GM04503 (cell line): ENCODE measurements around the gene DIPK1A.
"Not testable (repeated sequence)": the region's sequence is repeated elsewhere in the genome, so short reads cannot be mapped to it uniquely, and the experiment has no call there.

ENCODE experiments used
- DNase-seq: peaks from one replicate; pipeline ENCODE4 v3.0.0-alpha.2; 2012; ENCODE audit warnings: low read depth

The DIPK1A gene

DNA sequence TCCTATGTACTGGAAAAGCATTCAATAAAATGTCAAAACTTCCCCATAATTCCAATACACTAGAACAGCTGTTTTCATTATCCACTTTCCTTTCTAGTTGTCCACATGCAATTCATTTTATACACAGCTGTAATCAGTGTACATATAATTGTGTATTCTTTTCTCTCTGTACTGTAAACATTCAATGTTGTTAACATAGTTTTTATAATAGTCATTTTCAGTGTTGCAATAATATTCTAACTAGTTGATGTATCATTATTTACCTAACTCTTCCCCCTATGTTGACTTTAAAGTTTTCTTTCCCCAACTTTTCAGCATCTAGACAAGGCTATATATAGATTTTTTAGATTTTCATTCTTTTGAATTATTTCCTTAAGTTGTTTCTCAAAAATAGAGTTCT lies 44.4 kb downstream of the DIPK1A start:
- DNase-seq, result no peak

DNA sequence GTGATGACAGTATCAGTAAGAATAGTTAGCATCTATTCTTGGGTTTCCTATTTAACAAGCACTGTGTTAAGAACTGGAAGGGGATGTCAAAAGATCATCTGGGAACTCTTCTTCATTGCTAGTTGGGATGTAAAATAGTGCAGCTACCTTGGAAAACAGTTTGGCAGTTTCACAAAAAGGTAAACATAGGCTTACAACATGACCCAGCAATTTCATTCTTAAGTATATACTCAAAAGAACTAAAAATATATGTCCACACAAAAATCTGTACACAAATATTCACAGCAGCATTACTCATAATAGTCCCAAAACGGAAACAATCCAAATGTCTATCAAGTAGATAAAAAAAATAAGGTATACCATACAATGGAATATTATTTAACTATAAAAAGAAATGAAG lies 45.7 kb downstream of the DIPK1A start:
- no peak for DNase-seq

DNA sequence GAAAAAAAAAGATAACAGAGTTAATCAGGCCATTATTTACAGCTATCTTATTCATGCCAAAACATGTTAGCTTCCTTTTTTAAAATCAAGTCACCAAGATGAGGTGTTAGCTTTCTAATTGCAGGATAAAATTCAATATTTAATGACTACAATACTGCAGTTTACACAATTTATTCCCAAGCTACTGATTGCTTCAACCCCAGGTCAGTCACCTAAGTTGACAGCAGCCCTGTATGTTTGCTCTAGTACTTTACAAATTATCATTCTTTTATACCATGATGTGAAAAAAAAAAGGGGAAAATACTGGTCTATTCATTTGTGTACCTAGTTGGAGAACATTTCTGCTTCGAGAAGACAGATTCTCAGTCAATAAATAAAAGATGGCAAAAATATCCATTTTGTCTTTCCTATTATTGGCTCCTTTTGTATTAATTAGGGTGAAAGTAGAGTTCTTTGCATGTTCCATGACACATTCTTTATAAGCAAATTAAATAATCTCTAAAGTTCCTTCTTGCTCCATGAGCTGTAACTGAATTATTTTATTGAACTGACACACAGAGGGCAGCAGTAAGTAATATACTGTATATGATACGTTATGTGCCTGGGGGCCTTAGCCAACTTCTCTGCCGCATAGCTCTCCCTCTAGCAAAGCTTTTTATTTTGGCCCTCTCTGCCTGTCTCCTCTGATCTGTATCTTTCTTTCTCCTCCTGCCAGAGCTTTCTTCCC lies 48.0 kb downstream of the DIPK1A start:
- DNase-seq, result no peak

DNA sequence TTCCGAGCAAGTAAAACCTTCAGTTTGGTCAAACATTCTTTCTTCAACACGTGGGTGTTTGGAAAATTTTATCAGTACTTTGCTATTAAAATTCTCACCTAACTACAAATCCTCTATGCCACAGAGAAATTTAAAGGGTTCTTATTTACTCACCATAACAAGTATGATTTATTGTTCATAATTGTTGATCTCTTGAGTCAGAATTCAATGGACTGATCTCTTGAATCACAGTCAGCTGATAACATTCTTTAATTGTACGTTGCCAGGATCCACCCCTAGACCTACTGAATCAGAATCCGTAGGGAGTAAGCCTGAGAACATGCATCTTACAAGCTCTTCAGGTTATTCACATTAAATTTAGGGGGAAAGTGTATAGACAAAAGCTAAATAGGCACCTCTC lies 51.2 kb downstream of the DIPK1A start:
- DNase-seq, result no peak

DNA sequence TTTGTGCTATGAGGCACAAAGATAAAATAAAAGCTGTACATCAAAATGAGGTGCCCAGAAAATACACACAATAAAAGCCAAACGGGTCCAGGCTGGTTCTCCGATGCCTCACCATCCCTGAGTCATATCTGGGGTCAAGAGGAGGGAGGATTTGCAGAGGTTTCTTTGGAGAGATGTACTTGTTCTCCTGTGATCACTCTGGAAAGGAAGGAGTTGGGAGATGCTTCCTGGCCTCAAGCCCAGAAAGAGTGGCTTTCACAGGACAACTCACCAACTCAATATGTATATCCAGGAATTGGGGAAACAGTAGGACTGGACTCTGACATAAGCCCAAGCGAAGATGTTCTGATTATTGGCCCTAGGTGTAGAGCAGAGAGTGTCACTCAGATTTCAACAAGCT lies 51.9 kb downstream of the DIPK1A start:
- DNase-seq, result peak; percentile 84

DNA sequence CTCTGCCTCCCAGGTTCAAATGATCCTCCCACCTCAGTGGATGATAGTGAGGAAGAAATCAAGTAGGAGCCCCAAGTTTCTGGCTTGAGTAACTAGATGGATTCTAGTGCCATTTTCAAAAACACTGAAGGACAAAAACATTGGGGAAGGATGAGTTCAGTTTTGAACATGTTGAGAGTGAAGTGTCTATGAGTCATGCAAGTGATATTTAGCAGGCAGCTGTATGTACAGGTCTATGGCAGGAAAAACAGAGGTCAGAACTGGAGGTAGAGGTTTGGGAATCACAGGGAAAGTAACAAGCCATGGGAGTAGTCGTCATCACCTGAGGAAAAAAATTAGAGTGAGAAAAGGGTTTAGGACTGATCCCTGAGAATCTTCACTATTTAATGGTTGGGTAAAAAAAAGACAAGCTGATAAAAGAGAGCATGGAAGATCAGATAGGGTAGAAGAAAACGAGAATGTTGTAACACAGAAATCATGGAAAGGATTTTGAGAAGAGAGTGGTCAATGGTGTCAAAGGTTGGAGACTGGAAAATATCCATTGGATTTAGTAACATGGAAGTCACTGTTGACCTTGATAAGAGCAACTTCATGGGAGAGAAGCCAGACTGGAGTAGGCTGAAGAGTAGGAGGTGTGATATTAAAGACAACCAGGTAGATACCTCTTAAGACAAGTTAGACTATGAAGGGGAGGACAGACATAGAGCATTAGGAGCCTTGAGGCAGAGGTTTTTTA lies 53.1 kb downstream of the DIPK1A start:
- no peak for DNase-seq

DNA sequence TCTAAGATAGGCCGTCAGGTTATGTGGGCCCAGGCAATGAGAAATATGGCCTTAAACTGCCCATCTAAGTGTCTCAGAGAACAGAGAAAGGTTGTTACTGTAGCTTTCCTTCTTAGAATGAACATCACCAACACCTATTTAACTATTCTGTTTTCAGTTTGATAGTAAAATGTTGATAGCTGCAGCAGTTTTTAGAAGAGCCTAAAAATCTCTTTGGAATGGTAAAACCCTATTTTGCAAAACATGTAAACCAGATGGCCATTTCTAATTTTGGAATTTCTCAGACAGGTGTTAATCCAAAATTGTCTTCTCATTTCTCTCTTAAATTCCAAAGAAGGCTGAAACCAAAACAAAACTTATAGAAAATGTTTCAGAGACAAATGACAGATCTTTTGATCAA lies 57.5 kb downstream of the DIPK1A start:
- DNase-seq, result no peak

DNA sequence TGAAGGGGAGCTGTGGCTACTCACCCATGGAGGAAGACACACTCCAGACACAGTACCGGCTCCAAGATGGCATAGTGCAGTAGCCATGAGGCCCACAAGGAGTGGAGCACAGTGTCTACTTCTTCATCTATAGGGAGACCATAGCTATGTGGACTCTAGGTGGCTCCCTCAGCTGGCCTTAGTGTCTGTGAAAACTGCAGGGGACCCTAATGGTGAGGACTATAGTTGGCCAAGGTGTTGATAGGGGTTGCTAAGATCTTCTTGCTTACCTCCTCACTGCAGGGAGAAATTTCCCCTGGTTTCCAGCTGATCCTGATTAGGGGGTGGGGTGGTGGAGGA lies 58.9 kb downstream of the DIPK1A start:
- no peak for DNase-seq

DNA sequence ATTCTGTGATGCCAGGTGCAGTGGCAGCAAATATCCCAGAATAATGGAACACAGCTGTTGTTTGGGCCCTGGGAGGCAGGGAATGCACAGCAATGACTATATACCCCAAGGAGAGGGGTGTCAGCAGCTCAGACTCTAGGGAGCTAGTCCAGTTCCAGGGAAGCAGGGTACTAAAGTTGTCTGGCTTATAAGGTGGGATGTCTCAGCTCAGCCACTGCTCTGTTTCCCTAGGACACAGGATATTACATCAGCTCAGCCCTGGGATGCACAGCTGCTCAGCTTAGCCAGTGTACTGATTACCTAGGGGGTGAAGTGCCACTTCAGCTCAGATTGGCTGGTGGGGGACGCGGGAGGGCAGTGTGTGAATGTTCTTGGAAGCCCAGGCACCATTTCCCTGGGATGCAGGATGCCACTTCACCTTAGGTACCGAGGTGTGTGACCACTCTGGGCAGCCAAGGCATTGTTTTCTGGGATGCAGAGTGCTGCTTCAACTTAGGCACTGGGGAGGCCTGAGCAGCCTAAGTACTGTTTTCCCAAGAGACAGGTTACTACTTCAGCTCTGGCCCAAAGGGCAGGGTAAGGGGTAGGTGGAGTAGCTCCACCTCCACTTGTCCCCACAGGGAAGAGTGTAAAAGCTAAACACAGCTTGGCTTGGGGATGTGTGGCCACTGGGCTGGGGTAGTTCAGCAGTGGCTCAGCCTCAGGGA lies 59.4 kb downstream of the DIPK1A start:
- DNase-seq, result no peak

DNA sequence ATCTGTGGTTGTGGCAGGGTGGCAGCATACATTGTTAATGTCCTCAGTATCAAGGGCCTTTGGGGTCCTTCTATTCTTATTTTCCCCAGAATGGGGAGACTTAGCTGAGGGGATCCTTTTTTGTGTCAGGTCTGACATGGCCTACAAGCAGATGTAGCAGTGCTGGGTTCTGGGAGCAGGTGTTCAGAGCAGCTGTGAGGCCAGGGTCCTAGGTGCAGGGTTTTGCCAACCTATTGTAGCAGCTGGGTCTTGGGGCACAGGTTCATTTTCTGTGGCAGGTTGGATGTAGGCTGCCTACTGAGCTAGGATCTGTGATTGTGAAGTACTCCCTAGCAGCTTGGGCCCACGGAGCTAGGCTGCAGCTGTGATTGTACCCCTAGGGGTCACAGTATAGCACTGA lies 60.1 kb downstream of the DIPK1A start:
- DNase-seq, result no peak

DNA sequence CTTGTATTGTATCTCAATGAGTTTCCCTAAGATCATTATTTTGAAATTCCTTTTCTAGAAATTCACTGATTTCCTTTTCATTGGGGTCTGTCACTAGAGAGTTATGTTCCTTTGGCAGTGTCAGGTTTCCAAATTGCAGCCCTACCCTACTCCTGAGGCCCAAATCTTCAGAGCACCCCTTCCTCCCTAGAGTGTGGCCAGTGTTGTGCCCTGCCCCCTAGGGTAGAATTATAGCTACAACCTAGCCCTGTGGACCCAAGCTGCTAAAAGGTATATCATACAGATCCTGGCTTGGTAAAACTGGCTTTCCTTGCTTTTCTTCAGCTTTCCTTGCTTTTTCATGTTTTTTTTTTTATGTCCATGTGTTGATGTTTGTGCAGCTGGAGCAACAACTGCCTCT lies 60.7 kb downstream of the DIPK1A start:
- no peak for DNase-seq

DNA sequence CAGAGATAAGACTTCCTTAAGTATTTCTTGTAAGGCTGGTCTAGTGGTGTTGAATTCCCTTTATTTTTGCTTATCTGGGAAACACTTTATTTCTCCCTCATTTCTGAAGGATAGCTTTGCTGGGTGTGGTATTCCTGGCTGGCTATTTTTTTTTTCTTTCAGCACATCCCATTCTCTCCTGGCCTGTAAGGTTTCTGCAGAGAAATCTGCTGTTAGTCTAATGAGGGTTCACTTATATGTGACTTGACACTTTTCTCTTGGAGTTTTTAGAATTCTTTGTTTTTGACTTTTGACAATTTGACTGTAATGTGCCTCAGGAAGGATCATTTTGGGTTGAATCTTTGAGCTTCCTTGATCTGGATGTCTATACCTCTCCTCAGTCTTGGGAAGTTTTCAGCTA lies 61.5 kb downstream of the DIPK1A start:
- DNase-seq, result no peak

DNA sequence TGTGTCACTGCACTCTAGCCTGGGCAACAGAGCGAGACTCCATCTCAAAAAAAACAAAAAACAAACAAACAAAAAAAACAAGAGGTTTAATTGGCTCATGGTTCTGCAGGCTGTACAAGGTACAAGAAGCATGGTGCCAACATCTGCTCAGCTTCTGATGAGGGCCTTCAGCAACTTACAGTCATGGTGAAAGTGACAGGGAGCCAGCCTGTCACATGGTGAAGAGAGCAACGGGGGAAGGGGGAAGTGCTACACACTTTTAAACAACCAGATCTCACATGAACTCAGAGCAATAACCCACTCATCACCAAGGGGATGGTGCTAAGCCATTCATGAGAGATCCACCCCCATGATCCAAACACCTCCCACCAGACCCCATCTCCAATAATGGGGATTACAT lies 63.2 kb downstream of the DIPK1A start:
- DNase-seq, result not testable (repeated sequence)

DNA sequence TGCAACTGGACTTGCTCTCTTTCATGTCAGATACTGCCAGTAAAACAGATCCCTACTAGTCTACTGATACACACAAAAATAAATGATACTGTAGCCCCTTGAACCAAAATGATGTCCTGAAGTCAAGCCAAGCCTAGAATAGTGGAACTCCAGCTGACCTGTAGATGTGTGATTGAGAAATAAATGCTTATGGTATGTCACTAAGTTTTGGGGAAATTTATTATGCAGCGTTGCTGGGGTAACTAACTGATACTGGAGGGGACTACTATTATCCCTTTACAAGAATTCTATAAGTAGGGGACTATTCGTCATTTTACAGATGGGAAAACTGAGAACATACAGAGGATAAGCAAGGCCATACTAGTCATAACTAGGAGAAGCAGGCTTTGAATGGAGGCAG lies 73.8 kb downstream of the DIPK1A start:
- no peak for DNase-seq

DNA sequence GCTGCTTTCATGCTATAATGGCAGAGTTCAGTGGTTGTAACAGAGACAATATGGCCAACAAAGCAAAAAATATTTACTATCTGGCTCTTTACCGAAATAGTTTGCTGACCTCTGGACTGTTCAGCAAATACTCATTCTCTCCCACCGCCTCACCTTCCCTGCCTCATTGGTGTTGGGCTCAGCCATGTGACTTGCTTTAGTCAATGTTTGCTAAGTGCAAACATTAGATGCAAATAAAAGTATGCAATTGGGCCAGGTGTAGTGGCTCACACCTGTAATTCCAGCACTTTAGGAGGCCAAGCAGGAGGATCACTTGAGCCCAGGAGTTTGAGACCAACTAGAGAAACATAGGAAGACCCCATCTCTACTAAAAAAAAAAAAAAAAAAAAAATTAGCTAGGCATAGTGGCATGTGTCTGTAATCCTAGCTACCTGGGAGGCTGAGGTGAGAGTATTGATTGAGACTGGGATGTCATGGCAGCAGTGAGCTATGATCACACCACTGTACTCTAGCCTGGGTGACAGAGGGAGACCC lies 74.3 kb downstream of the DIPK1A start:
- no peak for DNase-seq

DNA sequence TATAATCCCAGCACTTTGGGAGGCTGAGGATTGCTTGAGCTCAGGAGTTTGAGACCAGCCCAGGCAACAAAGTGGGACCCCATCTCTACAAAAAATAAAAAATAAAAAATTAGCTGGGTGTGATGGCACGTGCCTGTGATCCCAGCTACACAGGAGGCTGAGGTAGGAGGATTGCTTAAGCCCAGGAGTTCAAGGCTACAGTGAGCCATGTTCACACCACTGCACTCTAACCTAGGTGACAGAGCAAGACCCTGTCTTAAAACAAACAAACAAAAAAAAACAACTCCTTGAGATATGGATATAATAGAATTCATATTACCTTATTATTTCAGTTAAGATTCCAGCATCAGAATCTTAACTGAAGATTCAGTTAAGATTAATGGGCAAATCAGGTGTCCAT lies 77.1 kb downstream of the DIPK1A start:
- no peak for DNase-seq

DNA sequence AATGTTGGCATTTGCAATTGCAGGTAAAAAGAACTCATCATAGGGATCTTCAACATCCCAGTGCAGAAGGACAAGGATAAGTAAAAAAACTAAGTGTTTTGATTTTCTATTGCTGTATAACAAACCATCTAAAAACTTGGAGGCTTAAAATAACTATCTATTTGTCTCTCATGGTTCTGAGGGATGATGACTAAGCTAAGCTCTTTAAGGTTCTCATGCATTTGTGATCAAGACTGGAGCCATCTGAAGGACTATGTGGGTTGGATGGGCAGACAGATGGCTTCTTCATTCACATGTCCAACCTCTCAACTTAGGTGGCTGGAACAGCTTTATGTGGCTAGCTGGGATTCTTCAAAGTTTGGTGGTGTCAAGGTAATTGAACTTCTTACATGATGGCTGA lies 78.0 kb downstream of the DIPK1A start:
- no peak for DNase-seq

DNA sequence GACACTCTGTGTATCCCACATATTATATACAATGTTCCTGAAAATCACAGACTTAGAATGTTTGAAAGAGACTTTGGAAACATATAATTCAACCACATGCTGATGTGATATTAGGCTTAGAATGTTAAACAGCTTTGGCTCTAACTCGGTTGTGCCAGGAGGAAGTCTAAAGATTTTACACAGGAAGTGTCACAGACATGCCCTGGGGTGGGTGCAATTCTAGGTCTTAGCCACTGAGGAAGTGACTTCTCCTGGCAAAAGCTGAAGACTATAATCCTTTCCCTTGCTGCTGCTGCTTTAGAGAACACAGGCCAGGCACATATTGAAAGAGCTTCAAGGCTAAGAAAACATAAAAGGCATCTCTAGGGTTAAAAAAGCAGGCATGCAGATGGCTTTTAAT lies 78.4 kb downstream of the DIPK1A start:
- DNase-seq, result no peak

DNA sequence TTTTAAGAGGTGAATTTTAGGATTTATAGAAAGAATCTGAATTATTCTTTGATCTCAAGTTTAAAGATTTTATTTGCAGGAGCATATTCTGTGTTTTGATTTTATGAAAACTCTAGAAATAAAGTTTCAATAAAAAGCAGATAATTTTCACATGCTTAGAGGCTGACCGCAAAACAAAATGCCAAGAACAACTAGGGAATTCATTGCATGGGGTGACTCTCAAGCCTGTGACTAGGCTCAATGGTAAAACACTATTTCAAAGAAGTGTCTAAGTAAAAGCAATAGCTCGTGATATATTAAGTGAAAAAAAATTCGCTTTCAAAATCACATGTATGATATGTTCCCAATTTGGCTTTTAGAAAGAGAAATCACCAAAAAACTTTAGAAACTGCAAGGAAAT lies 79.9 kb downstream of the DIPK1A start:
- no peak for DNase-seq

DNA sequence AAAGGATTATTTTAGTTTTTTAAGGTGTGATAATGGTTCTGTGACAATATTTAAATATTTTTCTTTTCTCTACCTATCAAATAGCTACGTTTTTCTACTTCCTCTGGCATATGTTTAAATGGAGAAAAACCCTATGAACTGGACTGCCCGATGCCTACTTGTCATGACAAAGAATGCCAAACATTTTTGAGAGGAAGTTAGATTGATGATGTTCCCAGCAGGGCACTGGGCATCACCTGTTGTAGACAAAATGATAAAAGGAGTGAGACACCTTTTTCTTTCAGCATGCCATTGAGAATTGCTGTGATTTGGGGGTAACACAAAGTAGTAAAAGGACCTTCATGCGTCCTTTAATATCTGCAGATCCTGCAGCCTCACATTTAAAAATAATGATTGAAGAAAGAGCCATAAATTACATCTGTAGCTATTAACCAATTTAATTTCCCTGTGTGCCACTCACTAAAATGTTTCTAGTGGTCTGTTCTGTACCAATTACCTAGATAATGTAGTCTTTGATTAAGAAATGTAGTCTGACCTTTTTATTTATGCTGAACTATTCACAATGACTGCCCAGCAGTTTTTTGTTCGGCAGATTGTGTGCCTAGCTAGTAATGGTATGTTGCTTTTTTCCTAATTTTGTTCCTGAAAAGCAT lies 81.8 kb downstream of the DIPK1A start:
- no peak for DNase-seq

DNA sequence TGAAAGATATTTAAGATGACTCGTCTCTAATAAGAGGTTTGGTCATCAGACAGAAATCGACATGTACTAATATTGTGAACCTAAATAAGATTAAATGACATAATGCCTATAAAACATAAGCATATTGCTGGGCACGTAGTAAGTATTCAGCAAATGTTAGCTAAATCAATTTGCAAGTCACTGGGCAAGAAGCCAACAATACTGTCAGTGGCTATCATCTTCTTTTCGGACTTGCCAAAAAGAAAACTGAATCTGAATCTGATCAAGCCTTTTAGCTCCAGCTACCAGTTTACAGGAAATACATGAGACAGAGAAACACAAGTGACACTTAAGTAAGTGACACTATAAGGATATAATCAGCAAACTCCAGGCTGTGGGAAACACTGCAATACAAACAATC lies 83.5 kb downstream of the DIPK1A start:
- no peak for DNase-seq

DNA sequence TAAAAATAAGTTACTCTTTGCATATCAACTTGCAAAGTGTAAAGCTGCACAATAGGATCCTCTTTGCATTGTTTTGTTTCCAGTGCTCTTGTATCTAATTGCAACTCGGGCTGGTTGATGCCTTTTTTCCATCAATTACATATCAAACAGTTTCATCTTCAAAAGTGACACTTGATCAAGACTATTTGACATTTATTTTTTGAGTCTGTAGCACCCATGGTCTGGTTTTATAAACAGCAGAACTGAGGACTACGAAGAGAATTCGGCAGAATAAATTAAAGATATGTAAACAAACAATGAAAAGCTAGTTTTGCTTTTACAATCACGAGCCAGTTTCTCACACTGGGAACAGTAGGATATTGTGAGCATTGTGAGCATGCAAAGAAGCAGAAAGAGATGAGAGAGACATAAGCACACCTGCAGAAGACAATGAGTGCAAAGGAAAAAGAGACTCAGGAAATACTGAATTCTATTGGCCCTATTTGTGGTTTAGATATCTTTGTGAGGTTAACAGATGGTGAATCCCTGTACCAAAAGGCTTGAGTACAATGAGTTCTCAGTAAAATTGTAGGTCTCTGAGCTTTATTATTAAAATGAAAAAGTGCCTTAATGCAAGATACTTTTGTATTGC lies 84.1 kb downstream of the DIPK1A start:
- no peak for DNase-seq
